ENCODE measurements around the gene SNX14.

DNA sequence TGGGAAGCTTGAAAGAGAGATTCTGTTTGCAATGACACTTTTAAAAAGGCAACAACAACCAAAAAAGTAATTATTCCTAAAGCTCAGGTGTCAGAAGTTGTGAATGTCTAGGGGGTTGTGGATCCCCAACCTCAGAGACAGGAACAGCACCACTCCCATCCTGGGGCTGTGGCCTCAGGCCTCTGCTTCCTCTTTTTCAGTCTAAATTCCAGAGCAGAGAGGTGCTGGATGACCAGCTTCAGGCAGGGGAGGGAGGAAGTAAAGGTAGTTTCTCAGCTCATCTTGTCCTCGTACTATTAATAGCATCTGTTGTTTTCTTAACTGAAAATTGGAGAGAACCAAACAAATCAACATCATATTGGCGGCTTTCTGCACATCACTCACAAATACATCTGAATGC lies 135.5 kb downstream of the SNX14 start:
- TF ChIP-seq POLR2A (IDR thresholded peaks at IDR 0.05) = no peak
- TF ChIP-seq, protein P1, sequence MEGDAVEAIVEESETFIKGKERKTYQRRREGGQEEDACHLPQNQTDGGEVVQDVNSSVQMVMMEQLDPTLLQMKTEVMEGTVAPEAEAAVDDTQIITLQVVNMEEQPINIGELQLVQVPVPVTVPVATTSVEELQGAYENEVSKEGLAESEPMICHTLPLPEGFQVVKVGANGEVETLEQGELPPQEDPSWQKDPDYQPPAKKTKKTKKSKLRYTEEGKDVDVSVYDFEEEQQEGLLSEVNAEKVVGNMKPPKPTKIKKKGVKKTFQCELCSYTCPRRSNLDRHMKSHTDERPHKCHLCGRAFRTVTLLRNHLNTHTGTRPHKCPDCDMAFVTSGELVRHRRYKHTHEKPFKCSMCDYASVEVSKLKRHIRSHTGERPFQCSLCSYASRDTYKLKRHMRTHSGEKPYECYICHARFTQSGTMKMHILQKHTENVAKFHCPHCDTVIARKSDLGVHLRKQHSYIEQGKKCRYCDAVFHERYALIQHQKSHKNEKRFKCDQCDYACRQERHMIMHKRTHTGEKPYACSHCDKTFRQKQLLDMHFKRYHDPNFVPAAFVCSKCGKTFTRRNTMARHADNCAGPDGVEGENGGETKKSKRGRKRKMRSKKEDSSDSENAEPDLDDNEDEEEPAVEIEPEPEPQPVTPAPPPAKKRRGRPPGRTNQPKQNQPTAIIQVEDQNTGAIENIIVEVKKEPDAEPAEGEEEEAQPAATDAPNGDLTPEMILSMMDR (IDR thresholded peaks at IDR 0.05) = no peak

Measured in stomach (tissue), 4 donors.